GM21786 (cell line): ENCODE results near the gene EXD3.
"Not testable (repeated sequence)": the region's sequence is repeated elsewhere in the genome, so short reads cannot be mapped to it uniquely, and the experiment has no call there.

Experiments
- ATAC-seq: cut with Tn5 transposase; IDR thresholded peaks from one replicate; pipeline ENCODE4 v1.9.1; 2021; ENCODE audit not compliant: unreplicated experiment

Gene EXD3

DNA sequence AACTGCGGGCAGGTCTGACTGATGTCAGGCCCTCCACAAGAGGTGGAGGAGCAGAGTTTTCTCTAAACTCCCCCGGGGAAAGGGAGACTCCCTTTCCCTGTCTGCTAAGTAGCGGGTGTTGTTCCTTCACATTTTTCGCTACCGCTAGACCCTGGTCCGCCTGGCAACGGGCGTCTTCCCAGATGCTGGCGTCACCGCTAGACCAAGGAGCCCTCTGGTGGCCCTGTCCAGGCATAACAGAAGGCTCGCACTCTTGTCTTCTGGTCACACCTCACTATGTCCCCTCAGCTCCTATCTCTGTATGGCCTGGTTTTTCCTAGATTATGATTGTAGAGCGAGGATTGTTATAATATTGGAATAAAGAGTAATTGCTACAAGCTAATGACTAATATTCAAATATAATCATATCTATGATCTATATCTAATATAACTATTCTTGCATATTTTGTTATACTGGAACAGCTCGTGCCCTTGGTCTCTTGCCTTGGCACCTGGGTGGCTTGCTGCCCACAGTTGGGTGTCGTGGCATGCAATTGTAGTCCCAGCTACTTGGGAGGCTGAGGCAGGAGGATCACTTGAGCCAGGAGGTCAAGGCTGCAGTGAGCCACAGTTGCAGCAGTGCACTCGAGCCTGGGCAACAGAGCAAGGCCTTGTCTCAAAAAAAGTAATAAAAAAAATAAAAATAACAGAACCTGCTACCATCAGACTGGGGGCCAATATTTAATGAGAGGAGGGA lies 160.6 kb downstream of the EXD3 start:
- not testable (repeated sequence) for ATAC-seq
